SK-N-DZ (cell line): ENCODE data around the gene DDX10.

Experiments
- DNase-seq: peaks from one replicate; pipeline ENCODE4 v3.0.0-alpha.2; 2015; ENCODE audit warnings: low spot score

DDX10 gene

DNA sequence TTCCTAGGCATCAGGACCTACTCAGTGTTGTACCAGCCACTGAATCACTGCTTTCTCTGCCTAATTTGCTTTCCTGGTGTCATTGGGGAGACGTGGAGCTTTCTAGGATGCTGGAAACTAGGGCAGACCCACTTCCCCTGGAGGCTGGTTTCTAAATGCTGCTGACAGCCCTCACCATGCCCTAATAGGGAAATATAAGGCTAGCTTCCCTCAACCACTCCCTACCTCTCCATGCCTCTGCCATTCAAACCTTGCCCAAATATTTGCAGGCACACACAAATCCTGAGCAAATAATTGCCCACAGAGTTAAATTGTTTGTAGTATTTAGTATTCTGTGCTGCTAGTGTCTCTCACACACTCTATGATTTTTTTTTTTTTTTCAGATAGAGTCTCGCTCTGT, 310.2 kb downstream of the DDX10 start:
- no peak for DNase-seq

DNA sequence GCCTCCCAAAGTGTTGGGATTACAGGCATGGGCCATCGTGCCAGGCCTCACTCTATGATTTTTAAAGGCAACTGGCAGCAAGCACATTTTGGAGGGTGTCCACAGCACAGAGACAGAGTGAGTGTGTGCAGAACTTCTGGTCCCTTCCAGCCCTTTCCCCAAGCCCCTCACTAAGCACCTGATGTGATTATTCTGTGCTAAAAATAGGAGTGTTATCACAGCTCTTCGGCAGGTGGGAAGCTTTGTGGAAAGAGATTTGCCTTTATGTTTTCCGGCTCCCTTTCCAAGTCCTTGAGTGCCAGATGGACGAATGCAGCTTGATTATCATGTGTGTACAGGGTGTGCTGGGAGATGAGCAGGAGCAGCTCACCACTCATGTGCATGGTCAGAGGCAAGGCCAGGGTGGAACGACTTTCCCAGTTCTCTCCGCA, 310.8 kb downstream of the DDX10 start:
- peak; percentile 38 for DNase-seq

DNA sequence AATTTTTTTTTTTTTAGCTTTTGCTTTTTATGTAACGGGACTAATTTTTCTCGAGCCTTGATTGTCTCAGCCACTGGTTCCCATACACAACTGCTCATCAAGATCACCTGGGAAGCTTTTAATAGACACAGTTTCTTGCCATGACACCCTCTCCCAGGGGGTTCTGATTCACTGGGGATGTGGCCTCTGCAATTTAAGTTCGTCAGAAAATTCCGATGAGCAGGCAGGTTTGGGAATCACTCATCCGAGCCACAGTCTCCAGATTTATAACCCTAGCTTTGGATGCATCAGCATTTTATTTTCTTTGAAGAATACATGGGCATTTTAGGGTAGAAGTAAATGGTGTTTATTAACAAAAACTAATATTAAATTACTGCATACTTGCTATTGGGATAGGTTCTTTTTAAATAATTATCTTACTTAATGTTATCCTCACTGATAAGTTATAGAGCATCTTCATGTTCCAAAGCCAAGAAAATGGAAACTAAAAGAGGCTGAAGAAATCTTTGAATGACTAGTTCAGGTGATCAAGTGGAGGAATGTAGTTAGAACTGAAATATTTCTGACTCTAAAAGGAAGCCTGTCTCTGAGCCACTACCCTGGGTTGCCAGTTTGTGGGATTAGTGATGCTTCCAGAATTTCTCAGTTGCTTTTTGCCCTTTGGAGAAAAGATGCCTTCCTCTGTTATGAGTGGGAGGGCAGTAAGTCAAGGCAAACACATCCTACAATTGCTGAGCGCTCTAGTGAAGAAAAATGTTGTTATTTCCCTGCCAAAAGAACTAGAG, 319.0 kb downstream of the DDX10 start:
- DNase-seq: no peak

DNA sequence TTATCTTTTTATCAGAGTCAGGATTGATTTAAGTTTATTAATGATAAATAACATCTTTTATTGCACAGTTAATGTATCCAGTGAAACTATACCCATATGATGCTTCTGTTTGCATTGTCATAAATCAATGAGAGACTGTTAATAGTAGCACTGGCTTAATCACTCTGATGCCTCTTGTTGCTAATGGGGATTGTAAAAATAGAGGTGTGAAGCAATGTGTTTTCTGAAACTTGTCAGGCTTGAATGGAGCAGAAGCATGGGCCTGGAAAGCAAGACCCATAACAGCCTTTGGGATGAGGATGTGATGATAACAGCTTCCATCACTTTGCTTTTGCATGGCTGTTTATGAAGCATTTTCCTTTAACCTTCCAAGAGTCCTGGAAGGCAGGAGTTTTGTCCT, 319.7 kb downstream of the DDX10 start:
- DNase-seq: no peak

DNA sequence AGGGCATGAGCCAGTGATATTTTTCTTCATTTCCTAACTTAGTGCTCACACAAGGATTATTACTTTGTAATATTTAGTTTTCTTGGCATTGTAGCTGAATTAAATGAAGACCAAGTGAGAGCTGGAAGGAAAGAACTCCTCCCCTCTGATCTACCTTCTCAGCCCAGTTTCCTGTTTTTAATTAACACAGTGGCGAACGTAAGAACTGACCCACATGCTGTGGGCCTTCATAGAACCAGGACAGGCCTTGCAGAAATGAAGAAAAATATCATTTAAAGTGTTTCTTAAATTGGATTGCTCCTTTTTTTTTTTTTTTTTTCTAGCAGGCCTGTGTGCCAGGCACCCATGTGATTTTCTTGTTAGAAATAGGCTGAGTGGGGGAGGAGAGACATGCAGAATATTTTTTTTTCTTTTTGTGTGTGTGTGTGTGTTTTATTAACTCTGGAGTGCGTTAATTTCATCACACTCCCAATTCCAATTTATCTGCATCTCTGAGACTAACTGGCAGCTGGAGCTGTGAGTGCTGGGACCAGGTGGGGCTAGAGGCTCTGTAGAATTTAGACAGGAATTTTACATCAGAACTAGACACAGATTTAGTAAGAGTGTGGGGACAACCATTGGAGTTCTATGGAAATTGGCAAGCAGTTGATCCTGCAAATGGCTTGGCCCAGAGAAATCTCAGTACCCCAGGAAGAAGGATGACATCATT, 320.5 kb downstream of the DDX10 start:
- no peak for DNase-seq

DNA sequence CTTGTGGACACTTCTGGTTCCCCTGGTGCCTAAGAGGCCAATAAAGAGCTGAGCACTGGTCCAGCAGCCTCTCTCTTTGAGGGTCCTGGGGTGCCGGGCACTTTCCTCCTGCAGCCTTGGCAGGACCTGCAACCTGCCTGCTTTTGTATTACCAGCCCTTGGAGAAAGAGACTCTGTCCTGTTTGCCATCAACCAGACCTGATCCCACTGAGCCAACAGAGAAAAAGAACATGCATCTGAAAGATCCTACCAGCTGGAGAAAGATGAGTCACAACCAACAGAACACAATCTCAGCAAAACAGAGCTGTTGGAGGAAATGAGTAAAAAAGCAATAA, 321.0 kb downstream of the DDX10 start:
- DNase-seq: no peak
